Stimulated activated naive CD4-positive, alpha-beta T cell treated with Interleukin-2 at 50 U/mL for 16 hours (primary cell): ENCODE measurements around the gene CDC42EP5.
A peak's percentile ranks its signal among the peaks of the same experiment; 100 is the strongest.

Source experiments
- DNase-seq: peaks from one replicate; lab custom pipeline; 2025; lab: John Stamatoyannopoulos, UW

Gene CDC42EP5

GRCh38 chr19:54462047-54462654 is 10.9 kb downstream of the CDC42EP5 start:
- DNase-seq, result no peak

- DNase-seq, result no peak
Observed at GRCh38 chr19:54461613-54462012, 11.5 kb downstream of the CDC42EP5 start.

- DNase-seq, result no peak
Observed at GRCh38 chr19:54461210-54461609, 11.9 kb downstream of the CDC42EP5 start.

GRCh38 chr19:54460230-54461005 is 12.7 kb downstream of the CDC42EP5 start:
- DNase-seq, result no peak

GRCh38 chr19:54459282-54460229 is 13.5 kb downstream of the CDC42EP5 start:
- DNase-seq, result no peak

- no peak for DNase-seq
Observed at GRCh38 chr19:54458648-54459281, 14.3 kb downstream of the CDC42EP5 start.

GRCh38 chr19:54457773-54458647 is 15.1 kb downstream of the CDC42EP5 start:
- no peak for DNase-seq

GRCh38 chr19:54456423-54457373 is 16.4 kb downstream of the CDC42EP5 start:
- no peak for DNase-seq

GRCh38 chr19:54455786-54456422 is 17.2 kb downstream of the CDC42EP5 start:
- no peak for DNase-seq

- DNase-seq, result no peak
Observed at GRCh38 chr19:54454781-54455675, 18.1 kb downstream of the CDC42EP5 start.

GRCh38 chr19:54453921-54454780 is 18.9 kb downstream of the CDC42EP5 start:
- no peak for DNase-seq

- no peak for DNase-seq
Observed at GRCh38 chr19:54452626-54453025, 20.5 kb downstream of the CDC42EP5 start.

GRCh38 chr19:54451997-54452396 is 21.1 kb downstream of the CDC42EP5 start:
- no peak for DNase-seq

GRCh38 chr19:54451331-54451871 is 21.7 kb downstream of the CDC42EP5 start:
- no peak for DNase-seq

- no peak for DNase-seq
Observed at GRCh38 chr19:54449701-54450069, 23.4 kb downstream of the CDC42EP5 start.

GRCh38 chr19:54448774-54449700 is 24.1 kb downstream of the CDC42EP5 start, which contains the start of gene LENG8:
TSS of gene LENG8 (plus strand) at chr19:54449199. CDS start at chr19:54451345, 2,146 bp downstream.
- DNase-seq, result peak; percentile 95
